B cell (primary cell): Measurements from ENCODE around the gene SEPTIN7.

ENCODE experiments used
- EZH2 ChIP-seq: IDR thresholded peaks from 2 replicates; pipeline ENCODE4 v1.6.1; 2012; ENCODE audit warnings: borderline replicate concordance, low read depth, mild to moderate bottlenecking, moderate library complexity, low read length; ENCODE audit not compliant: insufficient read depth, poor library complexity, severe bottlenecking
- TF ChIP-seq, protein P1 (sequence below): fragments of 200-600 bp; IDR thresholded peaks from one replicate; pipeline ENCODE4 v1.8.0; 2022; ENCODE audit warnings: antibody characterized with exemption, mild to moderate bottlenecking

DNA sequence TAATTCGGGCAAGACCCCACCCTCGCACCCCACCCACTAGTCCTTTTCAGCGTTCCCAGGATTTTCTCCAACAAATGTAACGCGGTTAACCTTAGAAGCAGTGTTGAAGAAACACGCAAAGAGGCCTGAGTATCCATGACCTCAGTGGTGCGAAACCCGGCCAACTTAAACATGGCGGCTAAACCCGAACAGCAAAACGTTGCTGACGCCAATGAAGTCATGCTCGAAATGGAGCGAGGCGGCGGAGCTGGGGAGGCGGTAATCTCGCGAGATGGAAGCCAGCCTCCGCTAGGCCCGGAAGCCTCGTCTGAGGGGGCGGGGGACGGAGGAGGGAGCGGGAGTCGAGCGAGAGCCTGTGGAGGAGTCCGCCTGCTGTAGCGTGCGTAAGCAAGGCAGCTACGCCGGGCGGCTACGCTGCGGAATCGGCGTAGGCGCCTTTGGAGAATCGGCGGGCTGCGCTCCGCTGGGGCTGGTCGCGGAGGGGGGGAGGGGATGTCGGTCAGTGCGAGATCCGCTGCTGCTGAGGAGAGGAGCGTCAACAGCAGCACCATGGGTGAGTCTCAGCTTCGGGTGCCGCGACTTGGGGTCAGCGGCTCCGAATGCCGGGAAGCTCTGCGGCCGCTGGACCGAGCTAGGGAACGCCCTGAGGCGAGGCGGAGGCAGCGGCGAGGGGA lies at the start of gene SEPTIN7:
- TF ChIP-seq, protein P1, sequence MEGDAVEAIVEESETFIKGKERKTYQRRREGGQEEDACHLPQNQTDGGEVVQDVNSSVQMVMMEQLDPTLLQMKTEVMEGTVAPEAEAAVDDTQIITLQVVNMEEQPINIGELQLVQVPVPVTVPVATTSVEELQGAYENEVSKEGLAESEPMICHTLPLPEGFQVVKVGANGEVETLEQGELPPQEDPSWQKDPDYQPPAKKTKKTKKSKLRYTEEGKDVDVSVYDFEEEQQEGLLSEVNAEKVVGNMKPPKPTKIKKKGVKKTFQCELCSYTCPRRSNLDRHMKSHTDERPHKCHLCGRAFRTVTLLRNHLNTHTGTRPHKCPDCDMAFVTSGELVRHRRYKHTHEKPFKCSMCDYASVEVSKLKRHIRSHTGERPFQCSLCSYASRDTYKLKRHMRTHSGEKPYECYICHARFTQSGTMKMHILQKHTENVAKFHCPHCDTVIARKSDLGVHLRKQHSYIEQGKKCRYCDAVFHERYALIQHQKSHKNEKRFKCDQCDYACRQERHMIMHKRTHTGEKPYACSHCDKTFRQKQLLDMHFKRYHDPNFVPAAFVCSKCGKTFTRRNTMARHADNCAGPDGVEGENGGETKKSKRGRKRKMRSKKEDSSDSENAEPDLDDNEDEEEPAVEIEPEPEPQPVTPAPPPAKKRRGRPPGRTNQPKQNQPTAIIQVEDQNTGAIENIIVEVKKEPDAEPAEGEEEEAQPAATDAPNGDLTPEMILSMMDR, result no peak
- TF ChIP-seq EZH2, result no peak
